NCI-H2196 treated with DMSO at 0.1 percent for 48 hours (cell line): ENCODE results near the gene POLD1.
A peak's percentile ranks its signal among the peaks of the same experiment; 100 is the strongest.

Source experiments
- DNase-seq: peaks from one replicate; lab custom pipeline; 2025; ENCODE audit not compliant: unreplicated experiment; lab: John Stamatoyannopoulos, UW

POLD1 gene

GRCh38 chr19:50417111-50418081 is 33.2 kb downstream of the POLD1 start:
- DNase-seq: no peak

GRCh38 chr19:50418176-50419021 is 34.3 kb downstream of the POLD1 start, which contains the start of gene SPIB:
Gene SPIB, plus strand, starts transcription at chr19:50418938. Its CDS starts 25 bp downstream, at chr19:50418963.
- no peak for DNase-seq

- DNase-seq: no peak
Measured at GRCh38 chr19:50419022-50419579, 35.0 kb downstream of the POLD1 start.

GRCh38 chr19:50419580-50420035 is 35.5 kb downstream of the POLD1 start:
- DNase-seq: no peak

GRCh38 chr19:50420127-50420526 is 36.0 kb downstream of the POLD1 start:
- DNase-seq: no peak

- DNase-seq: no peak
Measured at GRCh38 chr19:50420808-50421207, 36.7 kb downstream of the POLD1 start.

GRCh38 chr19:50422397-50423278 is 38.5 kb downstream of the POLD1 start:
- no peak for DNase-seq

- no peak for DNase-seq
Measured at GRCh38 chr19:50423279-50424113, 39.3 kb downstream of the POLD1 start.

GRCh38 chr19:50425581-50425980 is 41.4 kb downstream of the POLD1 start:
- DNase-seq: no peak

- no peak for DNase-seq
Measured at GRCh38 chr19:50427318-50427925, 43.3 kb downstream of the POLD1 start.

GRCh38 chr19:50427997-50428425 is 43.9 kb downstream of the POLD1 start:
- DNase-seq: no peak

GRCh38 chr19:50428772-50429463 is 44.8 kb downstream of the POLD1 start:
- DNase-seq: no peak

- DNase-seq: no peak
Measured at GRCh38 chr19:50430888-50431342, 46.8 kb downstream of the POLD1 start.

GRCh38 chr19:50431343-50432220 is 47.4 kb downstream of the POLD1 start:
- DNase-seq: peak; percentile 38

GRCh38 chr19:50432221-50433028 is 48.3 kb downstream of the POLD1 start, which contains the start of gene MYBPC2:
Gene MYBPC2, plus strand, starts transcription at chr19:50432892. Its CDS starts 62 bp downstream, at chr19:50432954.
- no peak for DNase-seq
